Rectal smooth muscle tissue (tissue), 1 donor: ENCODE results near the gene KRTAP4-6.
"Not testable (repeated sequence)": the region's sequence is repeated elsewhere in the genome, so short reads cannot be mapped to it uniquely, and the experiment has no call there.

ENCODE experiments used
- H3K27ac ChIP-seq: one replicate; pipeline ENCODE4 v1.7.0; 2013; ENCODE audit warnings: low read depth, low read length, inconsistent platforms
- H3K27me3 ChIP-seq: one replicate; pipeline ENCODE4 v1.7.0; 2013; ENCODE audit warnings: low read length; ENCODE audit not compliant: control insufficient read depth, insufficient read depth
- H3K36me3 ChIP-seq: one replicate; pipeline ENCODE4 v1.7.0; 2013; ENCODE audit warnings: low read length; ENCODE audit not compliant: control insufficient read depth, insufficient read depth
- H3K4me1 ChIP-seq: one replicate; pipeline ENCODE4 v1.7.0; 2013; ENCODE audit warnings: low read length; ENCODE audit not compliant: control insufficient read depth, insufficient read depth
- H3K4me3 ChIP-seq: one replicate; pipeline ENCODE4 v1.7.0; 2013; ENCODE audit warnings: low read length
- H3K9ac ChIP-seq: one replicate; pipeline ENCODE4 v1.7.0; 2013; ENCODE audit warnings: low read length

The KRTAP4-6 gene

DNA sequence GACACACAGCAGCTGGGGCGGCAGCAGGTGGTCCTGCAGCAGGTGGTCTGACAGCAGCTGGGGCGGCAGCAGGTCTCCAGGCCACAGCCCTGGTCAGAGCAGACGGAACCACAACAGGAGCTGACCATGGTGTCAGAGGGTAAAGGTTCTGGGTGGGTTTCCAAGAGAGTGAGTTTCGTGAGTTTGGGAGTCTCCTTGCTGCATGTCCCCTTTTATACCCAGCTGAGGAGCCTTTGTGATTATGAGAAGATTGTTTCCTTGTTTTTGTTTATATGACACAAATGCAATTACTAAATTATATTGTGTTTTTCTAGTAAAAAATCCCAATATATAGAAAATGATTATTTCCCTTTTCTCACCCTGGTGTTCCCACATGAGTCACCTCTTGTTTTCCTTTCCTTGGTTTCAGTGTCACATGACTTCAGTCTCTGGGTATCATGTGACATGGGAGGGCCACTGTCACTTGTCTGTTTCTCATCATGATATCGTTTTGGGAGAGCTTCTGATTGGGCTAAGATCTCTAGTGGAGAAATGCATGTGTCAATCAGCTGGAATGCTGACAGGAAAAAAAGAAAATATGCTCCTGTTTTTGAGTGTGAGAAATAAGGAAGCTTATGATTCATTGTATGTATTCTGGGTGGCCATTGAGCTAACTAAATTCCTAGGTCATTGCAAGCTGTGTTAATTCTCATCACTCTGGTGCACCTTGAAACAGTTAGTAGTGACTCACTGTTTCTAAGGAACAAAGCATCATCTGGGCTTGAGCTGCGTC lies at the start of gene KRTAP4-6:
Gene KRTAP4-6 (minus strand): TSS at position 185 of the 772 bp plus-strand sequence. CDS start 57 bp downstream, at position 128.
- no peaks in the 10 kb centered on the region for H3K27me3 ChIP-seq
- H3K36me3 ChIP-seq: no peaks in the 10 kb centered on the region
- H3K27ac ChIP-seq: no peak within 1 kb of the TSS
- H3K4me3 ChIP-seq: no peak within 1 kb of the TSS
- H3K4me1 ChIP-seq: no peaks in the 10 kb centered on the region
- H3K9ac ChIP-seq: no peak within 1 kb of the TSS

DNA sequence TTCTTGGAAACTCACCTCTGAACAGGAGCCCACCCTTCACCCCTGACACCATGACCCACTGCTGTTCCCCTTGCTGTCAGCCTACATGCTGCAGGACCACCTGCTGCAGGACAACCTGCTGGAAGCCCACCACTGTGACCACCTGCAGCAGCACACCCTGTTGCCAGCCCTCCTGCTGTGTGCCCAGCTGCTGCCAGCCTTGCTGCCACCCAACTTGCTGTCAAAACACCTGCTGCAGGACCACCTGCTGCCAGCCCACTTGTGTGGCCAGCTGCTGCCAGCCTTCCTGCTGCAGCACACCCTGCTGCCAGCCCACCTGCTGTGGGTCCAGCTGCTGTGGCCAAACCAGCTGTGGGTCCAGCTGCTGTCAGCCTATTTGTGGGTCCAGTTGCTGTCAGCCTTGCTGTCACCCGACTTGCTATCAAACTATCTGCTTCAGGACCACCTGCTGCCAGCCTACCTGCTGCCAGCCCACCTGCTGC lies 49.5 kb upstream of the KRTAP4-6 start, which contains the start of gene KRTAP9-1:
Gene KRTAP9-1 (plus strand): TSS at position 51 of the 482 bp plus-strand sequence. CDS start 0 bp downstream, at position 51.
- not testable (repeated sequence) for H3K4me1 ChIP-seq, H3K4me3 ChIP-seq, H3K9ac ChIP-seq, H3K27me3 ChIP-seq, H3K27ac ChIP-seq, H3K36me3 ChIP-seq

DNA sequence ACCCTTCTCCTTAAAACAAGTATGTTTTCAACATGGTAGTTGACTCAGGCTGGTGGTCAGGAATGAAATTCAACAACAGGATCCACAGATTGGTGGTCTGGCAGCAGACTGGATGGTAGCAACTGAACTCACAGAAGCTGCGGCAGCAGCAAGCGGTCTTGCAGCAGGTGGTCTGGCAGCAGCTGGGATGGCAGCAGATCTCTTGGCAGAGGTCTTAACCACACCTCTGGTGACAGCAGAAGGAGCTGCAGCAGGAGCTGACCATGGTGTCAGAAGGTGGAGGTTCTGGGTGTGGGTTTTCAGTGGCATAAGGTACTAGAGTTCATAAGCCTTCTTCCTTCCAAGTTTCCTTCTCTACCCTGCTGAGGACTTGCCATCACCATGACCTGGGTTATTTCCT lies 46.5 kb upstream of the KRTAP4-6 start:
- no peaks in the 10 kb centered on the region for H3K36me3 ChIP-seq
- H3K27ac ChIP-seq: no peak overlapping the region
- H3K4me3 ChIP-seq: no peak overlapping the region
- no peaks in the 10 kb centered on the region for H3K27me3 ChIP-seq
- H3K9ac ChIP-seq: no peak overlapping the region
- no peaks in the 10 kb centered on the region for H3K4me1 ChIP-seq

DNA sequence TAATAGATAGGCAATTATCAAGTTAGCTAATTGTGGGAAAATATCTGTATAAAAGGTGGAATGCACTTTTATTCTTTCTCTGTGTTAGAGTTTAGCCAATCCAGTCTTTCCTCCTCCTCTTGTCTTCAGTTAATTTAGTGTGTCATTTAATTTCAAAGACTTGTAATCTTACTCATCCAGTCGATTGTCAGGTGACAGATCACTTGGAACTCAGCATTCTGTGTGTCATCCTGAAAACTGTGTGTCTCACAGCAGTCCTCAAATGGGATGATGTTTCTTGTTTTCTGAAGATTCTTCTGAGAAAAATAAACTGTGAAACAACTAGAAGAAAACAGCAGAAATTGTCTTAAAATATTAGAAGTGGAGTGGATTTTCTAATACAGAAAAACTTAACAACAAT lies 44.7 kb upstream of the KRTAP4-6 start:
- Histone ChIP-seq H3K36me3 (no peaks in the 10 kb centered on the region), H3K27me3 (no peaks in the 10 kb centered on the region), H3K9ac (no peak overlapping the region), H3K27ac (no peak overlapping the region), H3K4me3 (no peak overlapping the region), H3K4me1 (no peaks in the 10 kb centered on the region)

DNA sequence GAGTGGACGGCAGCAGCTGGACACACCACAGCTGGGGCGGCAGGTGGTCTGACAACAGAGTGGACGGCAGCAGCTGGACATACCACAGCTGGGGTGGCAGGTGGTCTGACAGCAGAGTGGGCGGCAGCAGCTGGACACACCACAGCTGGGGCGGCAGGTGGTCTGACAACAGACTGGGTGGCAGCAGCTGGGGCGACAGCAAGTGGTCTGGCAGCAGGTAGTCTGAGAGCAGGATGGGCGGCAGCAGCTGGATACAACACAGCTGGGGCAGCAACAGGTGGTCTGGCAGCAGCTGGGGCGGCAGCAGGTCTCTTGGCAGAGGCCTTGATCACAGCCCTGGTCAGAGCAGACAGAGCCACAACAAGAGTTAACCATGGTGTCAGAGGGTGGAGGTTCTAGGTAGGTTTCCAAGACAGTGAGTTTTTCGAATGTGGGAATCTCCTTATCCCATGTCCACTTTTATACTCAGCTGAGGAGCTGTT lies 44.2 kb upstream of the KRTAP4-6 start, which contains the start of gene KRTAP4-1:
Gene KRTAP4-1 (minus strand): TSS at position 432 of the 482 bp plus-strand sequence. CDS start 57 bp downstream, at position 375.
- H3K36me3 ChIP-seq: no peaks in the 10 kb centered on the region
- H3K27me3 ChIP-seq: no peaks in the 10 kb centered on the region
- no peak within 1 kb of the TSS for H3K9ac ChIP-seq
- no peak within 1 kb of the TSS for H3K4me3 ChIP-seq
- H3K4me1 ChIP-seq: no peaks in the 10 kb centered on the region
- no peak within 1 kb of the TSS for H3K27ac ChIP-seq

DNA sequence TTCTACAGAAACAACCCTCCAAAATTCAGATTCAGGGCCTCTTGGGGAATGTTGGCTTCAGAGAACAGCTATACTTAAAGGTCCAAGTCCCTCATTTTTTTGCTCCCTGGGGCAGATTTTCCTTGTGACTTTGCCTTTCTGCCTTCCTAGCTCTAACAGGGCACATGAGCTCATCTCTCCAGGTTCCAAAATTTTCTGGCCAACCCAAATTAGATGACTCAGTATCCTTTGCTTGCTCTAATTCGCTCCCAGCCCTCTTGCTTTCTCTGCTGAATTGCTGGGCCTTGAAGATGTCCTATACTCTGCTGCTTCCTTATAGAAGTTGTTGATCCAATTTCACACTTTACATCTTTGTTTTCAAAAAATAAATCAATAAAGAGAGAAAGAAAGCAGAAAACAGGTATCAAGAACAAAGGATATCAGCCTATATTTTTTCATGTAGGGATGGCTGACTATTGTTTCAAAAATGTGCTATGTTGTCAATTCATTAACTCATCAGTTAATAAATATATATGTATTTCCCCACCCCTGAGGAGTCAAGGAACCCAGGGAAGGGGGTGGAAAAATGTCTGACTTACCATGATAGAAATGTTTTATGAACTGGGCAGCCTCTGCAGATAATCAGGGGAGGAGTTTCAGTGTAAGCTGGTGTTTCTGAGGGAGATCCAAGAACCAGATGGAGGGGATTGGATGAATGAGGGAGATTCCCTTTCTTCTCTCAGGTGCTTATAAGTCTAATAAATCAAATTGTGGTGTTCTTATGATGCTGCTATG lies 38.7 kb upstream of the KRTAP4-6 start:
- Histone ChIP-seq H3K36me3 (no peaks in the 10 kb centered on the region), H3K27me3 (no peaks in the 10 kb centered on the region), H3K9ac (no peak overlapping the region)

DNA sequence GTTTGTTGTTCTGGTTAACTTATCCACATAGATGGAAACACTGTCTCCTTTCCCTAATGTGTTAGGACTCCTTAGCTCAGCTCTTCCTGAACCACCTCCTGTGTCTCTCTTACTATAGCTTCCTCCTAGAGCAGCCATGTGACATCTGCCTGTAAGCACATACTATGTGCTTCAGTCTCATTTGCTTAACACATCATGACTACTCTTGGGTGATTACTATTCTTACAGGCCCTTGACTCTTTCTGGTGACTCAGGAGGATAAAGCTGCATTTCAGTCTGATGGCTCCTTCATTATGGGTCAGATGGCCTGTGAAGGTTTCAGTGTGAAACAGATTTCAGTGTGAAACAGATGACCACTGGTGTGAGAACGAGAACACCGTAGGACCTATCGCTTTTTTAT lies 38.0 kb upstream of the KRTAP4-6 start:
- Histone ChIP-seq H3K4me1 (no peaks in the 10 kb centered on the region), H3K27me3 (no peaks in the 10 kb centered on the region), H3K36me3 (no peaks in the 10 kb centered on the region), H3K27ac (no peak overlapping the region), H3K4me3 (no peak overlapping the region), H3K9ac (no peak overlapping the region)

More for the DNA sequence above, 38.7 kb upstream of the KRTAP4-6 start:
- H3K27ac ChIP-seq: no peak overlapping the region
- no peaks in the 10 kb centered on the region for H3K4me1 ChIP-seq
- no peak overlapping the region for H3K4me3 ChIP-seq

DNA sequence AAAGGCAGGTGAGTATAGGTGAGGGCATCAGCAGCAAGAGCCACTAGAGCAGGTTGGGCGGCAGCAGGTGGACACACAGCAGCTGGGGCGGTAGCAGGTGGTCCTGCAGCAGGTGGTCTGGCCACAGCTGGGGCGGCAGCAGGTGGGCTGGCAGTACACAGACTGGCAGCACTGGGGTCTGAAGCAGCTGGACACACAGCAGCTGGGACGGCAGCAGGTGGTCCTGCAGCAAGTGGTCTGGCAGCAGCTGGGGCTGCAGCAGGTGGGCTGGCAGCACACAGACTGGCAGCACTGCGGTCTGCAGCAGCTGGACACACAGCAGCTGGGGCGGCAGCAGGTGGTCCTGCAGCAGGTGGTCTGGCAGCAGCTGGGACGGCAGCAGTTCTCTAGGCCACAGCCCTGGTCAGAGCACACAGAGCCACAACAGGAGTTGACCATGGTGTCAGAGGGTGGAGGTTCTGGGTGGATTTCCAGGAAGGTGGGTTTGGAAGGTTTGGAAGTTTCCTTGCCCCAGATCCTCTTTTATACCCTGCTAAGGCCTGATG lies 37.5 kb upstream of the KRTAP4-6 start, which contains the start of gene KRTAP4-2:
Gene KRTAP4-2 (minus strand): TSS at position 495 of the 545 bp plus-strand sequence. CDS start 57 bp downstream, at position 438.
- no peaks in the 10 kb centered on the region for H3K4me1 ChIP-seq
- H3K9ac ChIP-seq: no peak within 1 kb of the TSS
- no peaks in the 10 kb centered on the region for H3K27me3 ChIP-seq
- H3K4me3 ChIP-seq: no peak within 1 kb of the TSS
- no peak within 1 kb of the TSS for H3K27ac ChIP-seq
- no peaks in the 10 kb centered on the region for H3K36me3 ChIP-seq

DNA sequence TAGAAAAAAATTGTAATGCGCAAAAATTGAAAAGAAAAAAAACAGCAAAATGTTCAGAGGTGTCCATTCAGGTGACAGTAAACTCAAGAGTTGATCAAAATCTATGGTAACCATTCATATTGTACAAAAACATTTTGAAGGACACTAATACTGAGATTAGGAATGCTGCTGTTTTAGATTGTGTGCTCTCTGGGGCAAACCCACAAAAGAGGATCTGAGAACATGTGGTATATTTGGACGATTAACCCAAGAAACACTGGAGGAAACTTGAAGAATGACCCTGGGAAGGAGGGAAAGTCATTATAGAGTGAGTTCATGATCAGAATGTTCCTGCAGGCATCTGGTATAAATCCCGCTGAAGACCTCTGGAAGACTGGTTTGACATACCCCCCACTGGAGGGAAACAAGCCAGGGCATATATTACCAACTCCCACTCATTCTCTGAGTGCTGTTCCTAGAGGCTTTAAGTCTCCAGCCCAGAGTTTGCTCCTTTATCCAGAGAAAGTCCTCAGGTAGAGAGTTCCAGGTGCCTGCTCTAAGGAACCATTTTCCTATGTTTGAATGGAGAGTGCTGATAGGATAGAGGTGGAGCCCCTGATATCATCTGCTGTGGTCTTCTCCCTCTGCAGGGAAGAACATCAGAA lies 36.5 kb upstream of the KRTAP4-6 start:
- no peaks in the 10 kb centered on the region for H3K4me1 ChIP-seq
- no peaks in the 10 kb centered on the region for H3K36me3 ChIP-seq
- no peak overlapping the region for H3K4me3 ChIP-seq
- no peak overlapping the region for H3K9ac ChIP-seq
- H3K27me3 ChIP-seq: no peaks in the 10 kb centered on the region
- no peak overlapping the region for H3K27ac ChIP-seq

DNA sequence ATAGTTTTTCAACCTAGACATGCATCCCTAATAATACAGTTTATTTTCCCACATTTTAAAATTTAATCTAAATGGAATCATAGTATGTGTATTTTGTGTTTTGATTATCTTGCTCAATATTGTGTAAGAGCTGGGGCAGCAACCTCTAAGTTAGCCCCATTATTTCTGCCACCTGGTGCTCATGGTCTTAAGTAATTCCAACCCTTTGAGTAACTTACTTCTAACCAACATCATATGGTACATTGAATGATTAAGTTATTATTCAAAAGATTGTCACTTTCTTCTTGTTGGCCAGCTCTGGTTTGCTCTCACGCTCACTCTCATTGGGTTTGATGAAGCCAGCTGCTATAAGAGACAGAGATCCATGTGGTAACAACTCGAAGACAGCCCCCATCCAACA lies 31.5 kb upstream of the KRTAP4-6 start:
- Histone ChIP-seq H3K36me3 (no peaks in the 10 kb centered on the region), H3K27ac (no peak overlapping the region), H3K4me1 (no peaks in the 10 kb centered on the region), H3K4me3 (no peak overlapping the region), H3K27me3 (no peaks in the 10 kb centered on the region), H3K9ac (no peak overlapping the region)

DNA sequence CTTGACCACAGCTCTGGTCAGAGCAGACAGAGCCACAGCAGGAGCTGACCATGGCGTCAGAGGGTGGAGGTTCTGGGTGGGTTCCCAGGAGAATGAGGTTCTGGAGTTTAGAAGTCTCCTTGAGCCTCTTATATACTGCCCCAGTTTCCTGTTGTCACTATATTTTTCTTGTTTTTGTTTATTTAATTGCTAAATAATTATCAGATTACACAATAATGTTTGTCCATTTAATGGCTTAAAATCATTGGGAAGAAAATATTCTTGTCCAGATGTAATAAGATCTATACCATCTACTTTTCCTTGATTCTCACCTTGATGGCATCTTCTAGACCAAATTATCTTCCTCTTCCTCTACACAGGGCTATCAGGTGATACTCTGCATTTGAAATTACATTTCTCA lies 27.8 kb upstream of the KRTAP4-6 start, which contains the start of gene KRTAP4-3:
Gene KRTAP4-3 (minus strand): TSS at position 101 of the 400 bp plus-strand sequence. CDS start 49 bp downstream, at position 52.
- no peaks in the 10 kb centered on the region for H3K4me1 ChIP-seq

More for the DNA sequence above, 27.8 kb upstream of the KRTAP4-6 start, which contains the start of gene KRTAP4-3:
- no peak within 1 kb of the TSS for H3K4me3 ChIP-seq
- no peaks in the 10 kb centered on the region for H3K36me3 ChIP-seq
- no peaks in the 10 kb centered on the region for H3K27me3 ChIP-seq
- H3K27ac ChIP-seq: no peak within 1 kb of the TSS
- no peak within 1 kb of the TSS for H3K9ac ChIP-seq
